Eye (tissue), 1 donor: ENCODE measurements around the gene SLIT2.
A peak's percentile ranks its signal among the peaks of the same experiment; 100 is the strongest.

ENCODE experiments used
- DNase-seq: peaks from one replicate; pipeline ENCODE4 v3.0.0-alpha.2; 2015

Gene SLIT2, protein sequence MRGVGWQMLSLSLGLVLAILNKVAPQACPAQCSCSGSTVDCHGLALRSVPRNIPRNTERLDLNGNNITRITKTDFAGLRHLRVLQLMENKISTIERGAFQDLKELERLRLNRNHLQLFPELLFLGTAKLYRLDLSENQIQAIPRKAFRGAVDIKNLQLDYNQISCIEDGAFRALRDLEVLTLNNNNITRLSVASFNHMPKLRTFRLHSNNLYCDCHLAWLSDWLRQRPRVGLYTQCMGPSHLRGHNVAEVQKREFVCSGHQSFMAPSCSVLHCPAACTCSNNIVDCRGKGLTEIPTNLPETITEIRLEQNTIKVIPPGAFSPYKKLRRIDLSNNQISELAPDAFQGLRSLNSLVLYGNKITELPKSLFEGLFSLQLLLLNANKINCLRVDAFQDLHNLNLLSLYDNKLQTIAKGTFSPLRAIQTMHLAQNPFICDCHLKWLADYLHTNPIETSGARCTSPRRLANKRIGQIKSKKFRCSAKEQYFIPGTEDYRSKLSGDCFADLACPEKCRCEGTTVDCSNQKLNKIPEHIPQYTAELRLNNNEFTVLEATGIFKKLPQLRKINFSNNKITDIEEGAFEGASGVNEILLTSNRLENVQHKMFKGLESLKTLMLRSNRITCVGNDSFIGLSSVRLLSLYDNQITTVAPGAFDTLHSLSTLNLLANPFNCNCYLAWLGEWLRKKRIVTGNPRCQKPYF (N-terminal part only)

DNA sequence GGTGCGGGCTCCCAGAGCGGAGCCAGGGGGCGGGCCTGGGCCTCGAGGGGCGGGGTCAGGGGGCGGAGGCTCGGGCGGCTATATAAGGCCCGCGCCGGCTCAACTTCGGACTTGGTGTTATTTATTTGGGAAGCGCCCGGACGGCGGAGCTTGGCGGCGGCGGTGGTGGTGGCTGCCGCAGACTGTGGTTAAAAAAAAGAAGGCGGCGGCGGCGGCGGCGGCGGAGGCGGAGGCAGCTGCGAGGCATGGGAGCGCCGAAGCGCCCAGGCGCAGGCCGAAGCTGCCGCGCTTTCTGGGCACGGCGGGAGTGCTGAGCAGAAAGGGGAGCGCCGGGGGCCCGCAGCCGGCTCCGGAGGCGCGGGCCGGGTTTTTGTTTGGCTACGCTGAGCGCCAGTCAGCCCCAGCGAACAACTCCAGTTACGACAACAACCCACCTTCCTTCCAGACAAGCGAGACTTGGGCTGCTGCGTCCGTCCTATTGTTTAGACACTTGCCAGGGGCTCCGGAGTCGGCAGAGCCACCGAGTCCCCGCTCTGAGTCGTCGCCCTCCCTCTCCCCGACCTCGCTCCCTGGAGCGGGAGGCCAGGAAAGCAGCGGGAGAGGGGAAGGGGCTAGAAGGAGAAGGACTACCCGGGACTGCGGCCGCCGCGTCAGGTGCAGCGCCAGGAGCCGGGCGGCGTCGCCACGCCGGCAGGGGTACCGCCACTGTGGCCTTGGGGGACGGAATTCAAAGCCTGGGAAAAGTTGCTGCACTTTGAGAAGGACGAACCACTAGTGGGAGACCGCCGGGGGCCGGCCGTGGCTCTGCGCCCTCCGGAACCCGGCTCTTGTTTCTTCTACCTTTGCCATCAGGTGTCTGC is at the start of gene SLIT2:
Gene SLIT2, plus strand, starts transcription at position 110 of the 860 bp plus-strand sequence. CDS start 1,911 bp downstream, outside the sequence.
- peak; percentile 96 for DNase-seq

DNA sequence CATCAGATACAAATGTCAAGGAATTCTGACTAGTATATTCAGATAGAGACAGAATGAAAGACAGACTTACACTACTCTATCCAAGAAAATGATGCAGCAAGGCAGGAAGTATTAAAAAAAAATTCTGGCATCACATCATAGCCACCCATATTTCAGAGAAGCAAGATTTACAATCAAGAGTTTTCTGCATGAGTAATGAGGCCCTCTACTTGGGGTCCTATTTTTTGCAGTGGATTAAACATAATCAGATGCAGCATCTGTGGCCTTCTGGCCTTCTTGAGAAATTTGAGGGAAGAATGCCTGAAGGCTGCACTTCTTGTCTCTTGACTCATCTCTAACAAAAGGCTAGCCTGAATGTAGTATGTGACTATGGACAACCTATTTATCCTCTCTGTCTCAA is 48.2 kb upstream of the SLIT2 start:
- peak; percentile 28 for DNase-seq

DNA sequence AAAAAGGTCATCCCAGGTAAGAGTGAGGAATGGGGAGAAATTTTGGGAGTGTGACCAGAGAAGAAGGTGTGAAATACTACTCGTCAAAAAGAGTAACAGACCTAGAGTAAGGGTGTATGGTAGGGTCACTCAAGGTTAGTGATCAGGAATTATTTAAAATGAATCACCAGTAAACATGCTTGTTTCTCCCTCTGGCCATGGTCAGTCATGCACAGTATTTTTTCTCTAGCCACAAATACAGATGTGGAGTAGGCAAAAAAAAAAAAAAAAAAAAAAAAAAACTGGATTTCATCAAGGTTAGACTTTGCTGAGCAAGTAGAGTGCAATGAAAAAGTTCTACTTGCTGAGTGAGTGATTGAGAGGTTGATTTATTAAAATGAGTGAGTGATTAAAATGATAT is 34.2 kb upstream of the SLIT2 start:
- DNase-seq = no peak

DNA sequence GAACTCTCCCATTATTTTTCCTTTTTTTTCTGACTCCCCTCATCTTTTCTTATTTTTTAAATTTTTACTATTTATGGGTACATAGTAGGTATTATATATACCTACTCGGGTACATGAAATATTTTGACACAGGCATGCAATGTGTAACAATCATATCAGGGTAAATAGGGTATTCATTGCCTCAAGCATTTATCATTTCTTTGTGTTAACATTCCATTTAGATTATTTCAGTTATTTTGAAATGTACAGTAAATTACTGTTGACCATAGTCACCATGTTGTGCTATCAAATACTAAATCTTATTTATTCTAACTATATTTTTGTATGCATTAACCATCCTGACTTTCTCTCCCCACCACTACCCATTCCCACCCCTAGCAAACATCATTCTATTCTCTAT is 33.8 kb upstream of the SLIT2 start:
- DNase-seq = no peak

DNA sequence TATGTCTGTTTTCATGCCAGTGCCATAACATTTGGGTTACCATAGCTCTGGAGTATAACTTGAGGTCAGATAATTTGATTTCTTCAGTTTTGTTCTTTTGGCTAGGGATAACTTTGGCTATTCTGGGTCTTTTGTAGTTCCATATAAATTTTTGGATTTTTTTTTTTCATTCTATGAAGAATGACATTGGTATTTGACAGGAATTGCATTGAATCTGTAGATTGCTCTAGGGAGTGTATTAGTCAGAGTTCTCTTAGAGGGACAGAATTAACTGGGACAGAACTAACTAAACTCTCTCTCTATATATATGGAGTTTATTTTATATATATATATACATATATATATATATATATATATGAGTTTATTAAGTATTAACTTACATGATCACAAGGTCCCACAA is 32.2 kb upstream of the SLIT2 start:
- no peak for DNase-seq

DNA sequence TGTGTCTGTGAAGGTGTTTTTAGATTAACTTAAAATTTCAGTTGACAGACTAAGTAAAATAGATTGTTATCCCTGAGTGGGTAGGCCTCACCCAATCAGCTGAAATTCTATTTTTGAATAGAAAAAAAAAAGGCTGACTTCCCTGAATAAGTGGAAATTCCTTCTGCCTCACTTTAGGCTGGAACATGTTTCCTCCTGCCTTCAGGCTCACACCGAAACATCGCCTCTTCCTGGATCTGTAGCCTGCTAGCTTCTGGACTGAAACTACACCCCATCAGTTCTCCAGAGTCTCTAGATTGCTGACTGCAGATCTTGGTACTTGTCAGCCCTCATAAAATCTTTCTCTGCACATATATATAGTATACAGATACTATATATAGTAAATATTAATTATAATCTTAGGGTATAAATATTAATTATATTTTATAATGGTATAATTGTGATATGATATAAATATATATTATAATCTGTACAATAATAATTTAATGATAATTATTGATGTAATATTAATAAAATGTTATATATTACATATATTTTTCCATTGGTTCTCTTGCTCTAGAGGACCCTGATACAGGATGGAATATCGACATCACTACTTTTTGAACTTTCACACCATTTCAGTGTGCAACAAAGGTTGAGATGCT is 13.7 kb upstream of the SLIT2 start:
- DNase-seq = no peak

DNA sequence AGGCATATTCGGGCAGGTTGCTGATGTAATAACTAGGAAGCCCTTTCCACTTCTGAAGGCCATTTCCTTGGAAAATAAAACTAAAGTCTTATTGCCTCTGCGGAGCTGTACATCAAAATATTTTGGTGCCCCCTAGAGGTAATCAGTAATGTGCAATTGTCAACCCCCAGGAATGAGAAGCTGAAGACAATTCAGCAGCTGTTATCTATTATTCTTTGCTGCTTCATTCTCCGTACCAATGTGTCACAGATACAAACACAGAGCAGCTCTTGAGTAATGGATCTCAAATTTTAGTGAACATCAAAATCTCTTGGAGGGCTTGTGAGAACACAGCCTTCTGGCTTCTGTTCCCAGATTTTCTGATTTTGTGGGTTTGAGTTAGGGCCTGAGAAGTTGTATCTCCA is 3.5 kb upstream of the SLIT2 start:
- peak; percentile 84 for DNase-seq

DNA sequence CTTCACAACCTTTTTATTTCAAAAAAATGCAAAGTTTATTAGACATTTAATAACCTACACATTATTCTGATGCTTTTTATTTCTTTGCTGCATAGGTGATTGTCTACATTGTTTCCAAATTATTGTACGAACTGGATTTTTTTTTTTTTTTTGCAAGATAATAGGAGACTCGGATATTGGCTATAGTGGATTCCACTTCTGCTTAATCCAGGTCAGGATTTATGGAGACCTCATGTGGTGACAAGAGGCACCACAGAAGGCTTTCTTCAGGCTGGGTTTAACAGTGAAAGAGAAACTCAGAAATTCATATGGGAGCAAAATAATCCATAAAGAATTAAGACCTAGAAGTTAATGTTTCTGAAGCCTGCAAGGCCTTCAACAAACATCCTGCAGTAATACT is 2.4 kb upstream of the SLIT2 start:
- DNase-seq = peak; percentile 46

DNA sequence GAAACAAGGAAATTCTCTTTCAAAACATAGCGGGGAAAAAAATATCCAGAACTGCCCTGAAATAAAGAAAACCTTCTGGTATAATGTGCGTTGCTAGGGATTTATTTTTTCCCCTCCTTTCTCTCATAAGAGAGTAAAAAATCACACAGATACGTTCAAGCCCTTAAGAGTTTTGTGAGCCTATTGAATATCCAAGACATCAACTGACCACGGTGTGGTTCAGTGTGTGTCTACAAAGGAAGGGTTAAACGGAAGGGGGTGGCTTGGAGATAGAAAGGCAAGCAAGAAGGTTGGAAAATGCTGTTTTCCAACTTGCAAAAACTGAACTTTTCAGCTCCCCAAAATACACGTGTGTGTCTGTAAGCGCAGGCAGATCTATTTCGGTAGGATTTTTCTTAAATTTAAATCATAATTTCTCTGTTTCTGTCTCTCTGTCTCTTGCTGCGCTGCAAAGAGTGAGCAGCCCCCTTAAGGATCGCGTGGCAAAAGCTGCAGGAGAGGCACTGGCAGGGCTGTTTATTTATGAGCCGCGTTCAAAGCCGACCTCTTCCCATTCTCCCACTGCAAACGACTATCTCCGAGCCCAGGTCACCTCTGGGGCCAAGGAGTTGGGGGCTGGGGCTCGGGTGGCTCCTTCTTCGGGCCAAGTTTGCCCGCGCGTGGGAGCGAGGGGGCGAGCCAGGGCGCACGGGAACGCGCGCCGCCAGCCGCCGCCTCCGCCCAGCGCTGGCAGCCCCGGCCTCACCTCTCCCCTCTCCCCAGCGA is 492 bp upstream of the SLIT2 start:
- no peak for DNase-seq

DNA sequence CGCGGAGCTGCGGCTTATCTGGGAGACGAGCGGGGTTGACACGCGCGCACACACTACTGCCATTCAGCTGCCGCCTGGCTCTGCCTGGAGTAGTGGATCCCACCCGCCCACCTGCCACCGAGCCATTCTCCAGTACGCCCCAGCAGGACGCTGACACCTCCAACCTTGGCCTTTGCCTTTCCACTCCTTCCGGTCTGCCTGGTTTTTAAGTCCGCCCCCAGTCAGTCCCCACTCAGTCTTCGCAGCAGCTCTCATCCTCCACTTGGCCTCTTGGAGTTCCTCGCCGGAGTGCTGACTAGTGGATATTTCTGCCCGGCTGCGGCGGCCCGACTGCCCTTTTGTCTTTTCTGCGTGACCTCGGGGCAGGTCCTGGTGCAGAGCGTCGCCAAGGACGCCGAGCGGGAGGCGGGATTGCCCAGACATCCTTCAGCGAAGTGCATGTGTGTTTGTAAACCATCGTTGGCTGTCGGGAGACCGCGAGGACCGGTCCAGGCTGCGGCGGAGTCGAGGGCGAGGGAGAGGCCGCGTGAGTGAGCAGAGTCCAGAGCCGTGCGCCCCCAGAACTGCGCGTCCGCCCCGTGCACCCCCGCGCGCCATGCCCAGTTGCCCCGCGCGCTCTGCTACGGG is 1.1 kb downstream of the SLIT2 start:
- peak; percentile 82 for DNase-seq

DNA sequence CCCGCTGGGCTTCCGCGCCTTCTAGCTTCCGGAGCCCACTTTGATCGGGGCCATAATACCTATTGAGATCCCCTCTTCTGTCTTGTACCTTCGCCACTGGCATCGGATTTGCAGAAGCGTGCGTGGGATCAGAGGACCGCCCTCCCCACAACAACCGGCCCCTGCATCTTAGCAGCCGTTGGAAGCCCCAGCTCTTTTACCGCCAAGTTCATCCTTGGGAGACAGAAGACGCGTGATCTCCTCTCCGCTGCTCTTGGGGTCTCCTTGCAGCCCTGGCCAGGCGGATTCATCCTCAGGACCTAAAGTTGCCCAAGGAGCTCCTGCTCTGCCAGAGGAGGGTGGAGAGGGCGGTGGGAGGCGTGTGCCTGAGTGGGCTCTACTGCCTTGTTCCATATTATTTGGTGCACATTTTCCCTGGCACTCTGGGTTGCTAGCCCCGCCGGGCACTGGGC is 1.6 kb downstream of the SLIT2 start:
- DNase-seq = peak; percentile 72

DNA sequence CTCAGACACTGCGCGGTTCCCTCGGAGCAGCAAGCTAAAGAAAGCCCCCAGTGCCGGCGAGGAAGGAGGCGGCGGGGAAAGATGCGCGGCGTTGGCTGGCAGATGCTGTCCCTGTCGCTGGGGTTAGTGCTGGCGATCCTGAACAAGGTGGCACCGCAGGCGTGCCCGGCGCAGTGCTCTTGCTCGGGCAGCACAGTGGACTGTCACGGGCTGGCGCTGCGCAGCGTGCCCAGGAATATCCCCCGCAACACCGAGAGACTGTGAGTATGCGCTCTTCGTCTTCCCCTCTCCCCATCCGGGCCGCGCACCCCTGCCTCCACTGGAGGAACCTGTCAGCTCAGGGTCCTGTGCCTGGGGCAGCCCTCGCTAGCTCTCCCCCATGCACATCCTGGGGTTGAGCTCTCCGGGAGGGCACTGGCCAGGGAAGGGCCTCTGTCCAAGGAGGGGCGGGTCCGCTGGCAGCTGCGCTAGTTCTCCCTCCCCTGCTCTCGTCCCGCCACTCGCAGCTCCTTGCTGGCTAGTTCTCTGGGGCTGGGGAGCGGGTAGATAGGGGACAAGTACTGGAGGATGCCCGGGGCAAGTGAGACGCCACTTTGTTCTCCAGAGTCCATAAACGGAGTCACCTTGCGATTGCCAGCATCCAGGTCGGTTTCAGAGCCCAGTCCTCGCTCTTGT is 2.2 kb downstream of the SLIT2 start:
- peak; percentile 75 for DNase-seq

DNA sequence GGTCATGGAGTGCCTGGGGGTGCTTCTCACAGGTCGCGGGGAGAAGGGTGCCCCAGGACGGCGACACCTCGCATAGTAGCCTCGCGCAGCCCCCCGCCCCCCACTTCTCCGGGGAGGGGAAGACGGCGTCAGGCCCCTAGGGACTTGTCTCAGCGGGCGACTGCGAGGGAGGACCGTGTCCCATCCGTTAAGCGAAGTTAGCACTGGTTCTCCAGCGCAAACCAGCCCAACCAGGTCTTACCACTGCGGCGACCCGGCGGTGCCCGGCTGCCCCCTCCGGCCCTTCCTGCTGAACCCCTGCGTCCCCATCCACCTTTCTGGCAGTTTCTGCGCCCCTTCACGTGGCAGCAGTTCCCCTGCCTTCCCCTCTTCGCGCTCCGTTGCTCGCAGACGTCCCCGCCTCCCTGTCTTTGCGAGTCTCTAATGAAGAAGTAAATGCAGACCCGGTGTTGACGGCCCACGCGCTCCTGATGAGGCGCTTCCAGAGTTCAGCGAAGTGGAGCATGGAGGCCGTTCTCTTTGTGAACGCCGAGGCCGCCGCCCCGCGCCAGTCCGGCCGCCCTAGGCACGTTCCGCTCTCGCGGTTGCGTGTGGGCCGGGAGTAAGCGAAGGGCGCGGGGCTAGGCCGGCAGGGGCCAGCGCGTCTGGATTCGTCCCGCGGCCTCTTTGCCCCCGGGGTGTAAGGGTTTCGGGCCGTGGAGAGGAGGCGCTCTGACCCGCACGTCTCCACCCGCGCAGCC is 3.0 kb downstream of the SLIT2 start:
- DNase-seq = peak; percentile 87

DNA sequence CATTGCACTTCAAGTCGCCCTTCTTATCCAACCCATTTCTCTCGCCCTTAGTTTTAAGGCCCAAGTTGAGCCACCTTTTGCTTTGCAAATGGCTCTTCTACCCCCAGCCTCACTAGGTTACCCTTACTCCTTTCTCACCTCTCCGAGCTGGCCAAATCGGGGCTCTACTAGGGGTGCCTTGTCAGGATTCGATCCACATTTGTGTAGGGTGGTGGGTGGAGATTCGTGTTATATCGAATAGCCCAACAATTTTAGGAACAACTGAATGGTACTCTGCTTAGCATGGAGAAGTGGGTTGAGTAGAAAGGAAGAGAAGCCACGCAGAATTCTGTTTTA is 3.5 kb downstream of the SLIT2 start:
- no peak for DNase-seq

DNA sequence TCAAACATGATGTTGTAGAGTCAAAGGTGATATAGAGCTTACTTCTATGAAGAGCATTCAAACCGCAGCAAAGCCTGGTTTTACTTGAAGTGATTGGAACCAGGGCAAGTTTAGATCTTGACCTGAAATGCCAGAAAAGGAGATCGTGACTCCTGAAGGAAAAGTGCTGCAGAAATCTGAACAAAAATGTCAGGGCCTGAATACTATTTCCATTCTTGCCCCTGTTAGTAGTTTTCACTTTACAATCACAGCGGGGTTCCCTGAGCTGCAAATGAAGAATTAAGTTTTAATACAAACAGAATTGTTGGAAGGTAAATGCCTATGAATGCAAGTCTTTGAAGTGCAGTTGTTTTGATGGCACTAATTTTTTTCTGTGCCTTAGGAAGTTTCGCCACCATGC is 4.1 kb downstream of the SLIT2 start:
- peak; percentile 40 for DNase-seq

DNA sequence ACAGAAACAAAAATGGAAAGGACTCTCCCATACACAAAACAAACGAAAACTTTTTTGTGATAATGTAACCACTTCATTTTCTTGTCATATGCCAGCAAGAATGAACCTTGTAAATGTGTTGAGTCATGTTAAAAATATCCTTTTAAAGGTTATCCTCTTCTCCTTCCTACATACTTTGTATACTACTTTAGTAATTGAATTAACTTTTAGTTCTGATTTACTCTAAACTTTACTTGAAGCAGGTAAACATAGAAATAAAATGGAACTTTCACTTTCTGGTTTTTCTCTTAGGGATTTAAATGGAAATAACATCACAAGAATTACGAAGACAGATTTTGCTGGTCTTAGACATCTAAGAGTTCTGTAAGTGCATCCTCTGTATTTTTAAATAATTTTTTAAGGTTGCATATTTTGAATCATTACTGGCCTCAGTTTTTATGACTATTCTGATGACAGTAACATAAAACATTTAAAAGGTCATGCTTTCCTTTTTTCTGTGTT is 4.7 kb downstream of the SLIT2 start:
- no peak for DNase-seq

DNA sequence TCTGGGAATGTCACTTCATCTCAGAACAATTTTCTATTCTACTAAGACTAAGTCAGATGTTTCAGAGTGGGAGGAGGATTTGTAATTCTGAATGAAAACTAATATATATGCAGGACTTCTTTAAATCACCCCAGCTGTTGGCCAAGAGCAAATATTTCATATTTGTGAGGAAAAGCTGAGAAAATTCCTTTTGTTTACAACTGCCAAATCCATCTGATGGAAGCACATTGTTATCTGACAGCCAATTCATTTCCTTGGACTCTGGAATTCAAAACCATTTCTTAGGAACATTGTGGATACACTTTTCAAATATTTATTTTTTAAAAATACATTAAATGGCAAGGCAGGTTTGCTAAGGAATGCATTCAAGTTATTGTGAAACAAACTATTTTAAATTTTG is 8.0 kb downstream of the SLIT2 start:
- no peak for DNase-seq

DNA sequence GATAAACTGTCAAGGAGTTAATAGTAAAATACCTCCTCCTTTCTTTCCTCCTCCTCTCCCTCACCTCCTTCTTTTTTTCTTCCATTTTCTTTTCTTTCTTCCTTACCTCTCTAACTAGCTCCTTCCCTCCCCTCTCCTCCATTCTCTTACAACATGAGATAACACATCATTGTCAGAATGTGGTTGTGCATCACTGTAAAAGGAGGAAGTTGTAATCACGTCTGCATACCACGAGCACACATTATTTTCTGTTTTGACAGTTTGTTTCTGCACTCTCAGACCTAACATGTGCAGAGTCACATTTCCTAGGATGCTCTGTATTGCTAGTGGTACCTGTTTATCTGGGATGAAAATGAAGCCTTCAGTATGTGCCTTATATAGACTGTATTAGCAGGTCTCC is 9.1 kb downstream of the SLIT2 start:
- no peak for DNase-seq

DNA sequence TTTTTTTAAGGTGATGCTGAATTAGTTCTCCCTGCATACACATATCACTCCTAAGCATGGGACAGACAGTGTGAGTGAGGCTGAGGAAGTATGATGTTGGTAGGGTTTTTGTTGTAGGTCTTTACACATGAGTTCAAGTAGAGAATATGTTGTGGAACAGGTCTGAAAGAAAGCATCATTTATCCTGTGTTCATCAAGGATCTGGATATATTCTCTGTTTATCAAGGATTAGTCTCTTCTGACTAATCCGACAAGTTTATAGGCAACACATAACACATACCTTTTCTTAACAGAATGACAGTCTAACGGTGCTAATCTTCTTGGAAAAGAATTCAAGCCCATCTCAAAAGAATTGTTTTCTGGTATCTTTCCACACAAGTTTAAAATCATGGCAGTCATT is 10.5 kb downstream of the SLIT2 start:
- DNase-seq = no peak

DNA sequence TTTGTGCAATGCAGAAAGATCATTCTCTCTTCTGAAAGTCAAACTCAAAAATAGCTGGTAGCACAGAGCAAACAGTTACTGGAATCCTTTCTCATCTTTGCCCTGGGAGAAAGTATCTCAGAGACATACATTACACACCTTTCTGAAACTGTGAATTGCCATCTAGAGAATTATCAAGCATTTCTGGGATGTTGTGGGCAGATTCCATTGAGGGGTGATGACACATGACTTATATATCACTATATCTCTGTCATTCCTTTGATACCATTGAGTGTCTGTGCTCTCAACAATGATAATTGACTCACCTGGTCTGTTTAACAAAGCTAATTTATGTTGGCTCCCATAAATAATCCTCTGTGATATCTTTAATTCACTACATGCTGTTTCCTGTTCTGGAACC is 13.0 kb downstream of the SLIT2 start:
- no peak for DNase-seq
